H9 (cell line): ENCODE measurements around the gene GGA2. TPM values are rescaled to one million over a fixed set of nuclear protein-coding genes. Genes with fewer than 3 reads are reported as not detected.

ENCODE experiments used
- DNase-seq: peaks from one replicate; pipeline ENCODE4 v3.0.0-alpha.2; 2017
- H2AFZ ChIP-seq: one replicate; pipeline ENCODE4 v1.6.1; 2013; ENCODE audit warnings: mild to moderate bottlenecking, low read length, control low read depth, moderate library complexity
- H2AK5ac ChIP-seq: 2 replicates; pipeline ENCODE4 v1.6.1; 2013; ENCODE audit warnings: low read length, control low read depth, mixed read lengths; ENCODE audit not compliant: insufficient read length
- H2BK120ac ChIP-seq: one replicate; pipeline ENCODE4 v1.6.1; 2013; ENCODE audit warnings: low read depth, mild to moderate bottlenecking, low read length, control low read depth, inconsistent platforms; ENCODE audit not compliant: poor library complexity, severe bottlenecking
- H2BK12ac ChIP-seq: 2 replicates; pipeline ENCODE4 v1.6.1; 2013; ENCODE audit warnings: low read length, control low read depth, mixed read lengths, low read depth; ENCODE audit not compliant: insufficient read length
- H2BK15ac ChIP-seq: 2 replicates; pipeline ENCODE4 v1.6.1; 2013; ENCODE audit warnings: low read depth, low read length, control low read depth
- H2BK20ac ChIP-seq: one replicate; pipeline ENCODE4 v1.6.1; 2013; ENCODE audit warnings: low read depth, mild to moderate bottlenecking, low read length, control low read depth, inconsistent platforms; ENCODE audit not compliant: poor library complexity, severe bottlenecking
- H2BK5ac ChIP-seq: 2 replicates; pipeline ENCODE4 v1.6.1; 2013; ENCODE audit warnings: low read length, control low read depth, mixed read lengths; ENCODE audit not compliant: insufficient read length
- H3K14ac ChIP-seq: 2 replicates; pipeline ENCODE4 v1.6.1; 2013; ENCODE audit warnings: low read length, control low read depth; ENCODE audit not compliant: insufficient read depth
- H3K18ac ChIP-seq: 2 replicates; pipeline ENCODE4 v1.6.1; 2013; ENCODE audit warnings: low read depth, mild to moderate bottlenecking, mixed read lengths, low read length, control low read depth; ENCODE audit not compliant: insufficient read length
- H3K23ac ChIP-seq: 2 replicates; pipeline ENCODE4 v1.6.1; 2013; ENCODE audit warnings: low read length, control low read depth, mixed read lengths, low read depth; ENCODE audit not compliant: insufficient read length
- H3K23me2 ChIP-seq: 2 replicates; pipeline ENCODE4 v1.6.1; 2013; ENCODE audit warnings: low read depth, mild to moderate bottlenecking, mixed read lengths, low read length, control low read depth; ENCODE audit not compliant: insufficient read length, poor library complexity, severe bottlenecking
- H3K27ac ChIP-seq: 2 replicates; pipeline ENCODE4 v1.5.1; 2013; ENCODE audit warnings: low read length, control low read depth, mixed read lengths, low read depth; ENCODE audit not compliant: insufficient read length
- H3K27me3 ChIP-seq: 2 replicates; pipeline ENCODE4 v1.6.1; 2013; ENCODE audit warnings: low read length, control low read depth, inconsistent platforms; ENCODE audit not compliant: insufficient read depth
- H3K4ac ChIP-seq: 2 replicates; pipeline ENCODE4 v1.6.1; 2013; ENCODE audit warnings: low read depth, mild to moderate bottlenecking, control low read depth, inconsistent platforms, low read length, moderate library complexity
- H3K4me1 ChIP-seq: 2 replicates; pipeline ENCODE4 v1.6.1; 2013; ENCODE audit warnings: low read length, control low read depth, inconsistent platforms; ENCODE audit not compliant: insufficient read depth
- H3K4me2 ChIP-seq: 2 replicates; pipeline ENCODE4 v1.6.1; 2013; ENCODE audit warnings: low read length, control low read depth, mixed read lengths; ENCODE audit not compliant: insufficient read length, insufficient read depth
- H3K56ac ChIP-seq: 2 replicates; pipeline ENCODE4 v1.6.1; 2013; ENCODE audit warnings: low read depth, mild to moderate bottlenecking, mixed read lengths, low read length, control low read depth; ENCODE audit not compliant: insufficient read length
- H3K79me1 ChIP-seq: 2 replicates; pipeline ENCODE4 v1.6.1; 2013; ENCODE audit warnings: low read depth, mild to moderate bottlenecking, moderate library complexity, low read length, control low read depth, inconsistent platforms; ENCODE audit not compliant: insufficient read depth, poor library complexity, severe bottlenecking
- H3K79me2 ChIP-seq: 2 replicates; pipeline ENCODE4 v1.6.1; 2013; ENCODE audit warnings: low read length, control low read depth, inconsistent platforms; ENCODE audit not compliant: insufficient read depth
- H3K9ac ChIP-seq: 2 replicates; pipeline ENCODE4 v1.6.1; 2013; ENCODE audit warnings: low read length, control low read depth, mixed read lengths; ENCODE audit not compliant: insufficient read length; ENCODE audit errors: extremely low read depth
- H3K9me3 ChIP-seq: one replicate; pipeline ENCODE4 v1.6.1; 2013; ENCODE audit warnings: low read depth, low read length, inconsistent platforms; ENCODE audit not compliant: control insufficient read depth
- H3T11ph ChIP-seq: one replicate; pipeline ENCODE4 v1.6.1; 2013; ENCODE audit warnings: mild to moderate bottlenecking, low read length, control low read depth, inconsistent platforms
- H4K20me1 ChIP-seq: one replicate; pipeline ENCODE4 v1.6.1; 2013; ENCODE audit not compliant: control insufficient read depth, insufficient read length, insufficient read depth
- H4K5ac ChIP-seq: 2 replicates; pipeline ENCODE4 v1.6.1; 2013; ENCODE audit warnings: low read depth, mild to moderate bottlenecking, mixed read lengths, low read length, control low read depth; ENCODE audit not compliant: insufficient read length
- H4K8ac ChIP-seq: replicated peaks from 2 replicates; pipeline ENCODE4 v1.6.1; 2013; ENCODE audit warnings: low read length, control low read depth, mixed read lengths, low read depth; ENCODE audit not compliant: insufficient read length
- H4K91ac ChIP-seq: 2 replicates; pipeline ENCODE4 v1.6.1; 2013; ENCODE audit warnings: low read depth, mild to moderate bottlenecking, moderate library complexity, mixed read lengths, low read length, control low read depth; ENCODE audit not compliant: insufficient read length
- H3K27ac Mint-ChIP-seq, 3 experiments: 2 replicates in 2 of 3; 3 replicates in 1 of 3; pipeline ENCODE4 v1.8.0; 2020 to 2021; ENCODE audit warnings: mixed read lengths in 3 of 3, mild to moderate bottlenecking in 1 of 3, moderate library complexity in 1 of 3
- H3K27me3 Mint-ChIP-seq: 2 replicates; pipeline ENCODE4 v1.8.0; 2021; ENCODE audit warnings: low read depth, mild to moderate bottlenecking, moderate library complexity, mixed read lengths
- H3K36me3 Mint-ChIP-seq, 3 experiments: 2 replicates in 2 of 3; 3 replicates in 1 of 3; pipeline ENCODE4 v1.8.0; 2020 to 2021; ENCODE audit warnings: low read depth in 3 of 3, mixed read lengths in 3 of 3; ENCODE audit not compliant: insufficient read depth in 1 of 3
- H3K4me1 Mint-ChIP-seq, 2 experiments: 2 replicates each; pipeline ENCODE4 v1.8.0; 2020; ENCODE audit warnings: mixed read lengths in 2 of 2
- H3K4me3 Mint-ChIP-seq, 2 experiments: 2 replicates in 1 of 2; 3 replicates in 1 of 2; pipeline ENCODE4 v1.8.0; 2020 to 2021; ENCODE audit warnings: mild to moderate bottlenecking in 2 of 2, mixed read lengths in 2 of 2, moderate library complexity in 1 of 2
- H3K9me3 Mint-ChIP-seq, 2 experiments: 2 replicates in 1 of 2; 3 replicates in 1 of 2; pipeline ENCODE4 v1.8.0; 2020; ENCODE audit warnings: mild to moderate bottlenecking in 2 of 2, mixed read lengths in 2 of 2, moderate library complexity in 1 of 2
- CTCF ChIP-seq: fragments of 200-600 bp; sonication (generic); conservative IDR thresholded peaks from 3 replicates; pipeline ENCODE4 v1.8.0; 2021; ENCODE audit warnings: antibody characterized with exemption, mild to moderate bottlenecking
- WGBS: extraction: QIAGEN DNeasy Blood & Tissue Kit; methylation state at CpG from one replicate; pipeline ENCODE4 v1.1.7; 2013; ENCODE audit warnings: missing lambda C conversion rate, low lambda C conversion rate, mixed read lengths; ENCODE audit not compliant: insufficient read length; ENCODE audit errors: extremely low coverage; 5-methylcytosine and 5-hydroxymethylcytosine counted together
- total RNA-seq: library from RNA; stranded (reverse); gene quantifications from 2 replicates; pipeline ENCODE4 v1.2.1, GENCODE V29; 2021

GGA2 gene
- total RNA-seq, 1 experiment from 2014 or later, result 143 TPM

DNA sequence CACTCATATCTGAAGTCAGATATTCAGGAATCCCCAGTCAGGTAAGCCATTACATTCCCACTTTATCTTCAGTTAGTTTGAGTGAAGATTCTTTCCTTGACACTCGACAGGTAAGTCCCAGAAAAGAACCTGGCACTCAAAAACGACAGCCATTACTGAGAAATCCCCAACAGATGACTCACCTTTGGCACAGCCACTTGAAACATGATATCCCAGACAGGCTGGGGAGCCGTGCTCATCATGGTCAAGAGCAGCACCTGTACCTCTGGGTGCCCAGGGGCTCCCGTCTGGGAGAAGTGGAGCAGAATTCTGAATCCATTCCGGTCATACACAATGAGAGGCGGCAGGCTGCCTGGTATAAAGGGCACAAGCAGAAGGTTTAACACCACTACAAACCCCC is 40.5 kb downstream of the GGA2 start:
- Histone ChIP-seq H2BK5ac (no peak overlapping the region), H2BK120ac (no peak overlapping the region), H2AFZ (no peak overlapping the region), H3K4ac (no peak overlapping the region), H3K79me2 (no peaks in the 10 kb centered on the region), H3K27ac (no peak overlapping the region), H3K79me1 (no peaks in the 10 kb centered on the region), H3T11ph (no peak overlapping the region), H3K27me3 (no peaks in the 10 kb centered on the region), H2BK15ac (no peak overlapping the region), H4K5ac (no peak overlapping the region), H3K18ac (no peak overlapping the region), H4K91ac (no peak overlapping the region), H2BK20ac (no peak overlapping the region), H3K9me3 (no peaks in the 10 kb centered on the region), H3K9ac (no peak overlapping the region), H4K20me1 (no peaks in the 10 kb centered on the region), H3K56ac (no peak overlapping the region), H3K23ac (no peak overlapping the region), H3K23me2 (no peaks in the 10 kb centered on the region), H2BK12ac (no peak overlapping the region), H3K4me2 (no peak overlapping the region), H3K4me1 (no peaks in the 10 kb centered on the region), H4K8ac (no peak overlapping the region), H2AK5ac (no peak overlapping the region), H3K14ac (no peak overlapping the region)
- H3K9me3 Mint-ChIP-seq, result no peaks in the 10 kb centered on the region
- no peaks in the 10 kb centered on the region; the same call in 1 of the 2 replicates for H3K27me3 Mint-ChIP-seq
- no CpG with 5 or more reads among the region's 6 CpGs for WGBS
- no peaks in the 10 kb centered on the region for H3K4me1 Mint-ChIP-seq
- 0 out of 7 replicates have a peak overlapping the region, but pooled peaks of 1 of the 3 experiments have one; percentile 20 for H3K27ac Mint-ChIP-seq
- no peak overlapping the region for H3K4me3 Mint-ChIP-seq
- no peak for DNase-seq
- no peak for TF ChIP-seq CTCF
- peaks cover 37 to 74% (median 68%) of the 10 kb centered on the region in 3 experiments for H3K36me3 Mint-ChIP-seq
